ENCODE measurements around the gene CMSS1.
"Not testable (repeated sequence)": the region's sequence is repeated elsewhere in the genome, so short reads cannot be mapped to it uniquely, and the experiment has no call there.

Gene CMSS1

DNA sequence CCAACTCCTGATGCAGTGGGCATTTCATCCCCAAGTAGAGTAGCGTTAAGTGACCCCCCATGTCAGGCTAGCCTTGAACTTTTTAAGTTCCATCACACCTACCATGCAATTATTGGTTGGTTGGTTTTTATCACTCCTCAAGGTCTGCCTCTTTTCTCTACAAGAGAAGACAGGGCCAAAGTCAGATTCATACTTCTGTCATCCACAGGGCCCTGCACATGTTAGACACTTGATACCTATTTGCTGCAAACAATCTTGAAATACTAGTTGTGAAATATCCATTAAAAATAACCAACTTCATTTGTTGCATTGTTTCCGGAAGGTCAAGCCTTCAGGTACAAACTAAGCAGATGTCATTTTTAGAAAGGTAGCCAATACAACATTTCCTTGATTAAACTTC, 1.2 kb downstream of the CMSS1 start:
- no peak for DNase-seq (ENCODE audit: low read depth)

DNA sequence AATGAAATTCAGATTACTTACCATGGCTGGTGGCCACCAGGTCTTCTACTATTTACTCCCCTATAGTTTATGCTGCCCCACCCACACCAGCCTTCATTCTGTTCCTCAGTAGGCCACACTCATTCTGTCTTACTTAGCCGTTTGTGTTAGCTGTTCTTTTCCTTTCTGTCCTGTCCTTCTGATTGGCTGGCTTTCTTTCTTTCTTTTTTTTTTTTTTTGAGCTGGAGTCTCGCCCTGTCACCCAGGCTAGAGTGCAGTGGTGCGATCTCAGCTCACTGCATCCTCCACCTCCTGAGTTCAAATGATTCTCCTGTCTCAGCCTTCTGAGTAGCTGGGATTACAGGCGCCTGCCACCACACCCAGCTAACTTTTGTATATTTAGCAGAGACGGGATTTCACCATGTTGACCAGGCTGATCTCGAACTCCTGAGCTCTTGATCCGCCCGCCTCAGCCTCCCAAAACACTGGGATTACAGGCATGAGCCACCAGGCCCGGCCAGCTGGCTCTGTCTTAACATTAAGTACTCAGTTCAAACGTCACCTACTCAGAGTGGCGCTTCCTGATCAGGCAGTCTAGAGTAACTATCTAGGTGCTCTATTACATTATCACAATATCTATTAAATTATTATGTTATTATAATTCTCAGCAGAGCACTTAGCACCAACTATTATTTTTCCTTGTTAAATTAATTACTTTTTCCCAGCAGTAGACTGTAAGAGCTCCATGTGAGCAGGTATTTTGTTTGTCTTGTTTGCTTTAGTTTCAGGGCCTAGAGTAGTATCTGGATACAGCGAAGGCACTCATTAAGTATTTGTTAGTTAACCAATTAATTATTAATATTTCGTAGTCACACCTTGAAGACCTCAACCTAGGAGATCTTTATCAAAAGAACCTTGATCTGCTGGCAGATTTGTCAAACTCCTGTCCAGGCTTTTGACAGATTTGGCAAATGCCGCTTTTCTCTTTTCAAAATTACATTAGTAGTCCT, 6.4 kb downstream of the CMSS1 start:
- DNase-seq (ENCODE audit: low read depth), result no peak

DNA sequence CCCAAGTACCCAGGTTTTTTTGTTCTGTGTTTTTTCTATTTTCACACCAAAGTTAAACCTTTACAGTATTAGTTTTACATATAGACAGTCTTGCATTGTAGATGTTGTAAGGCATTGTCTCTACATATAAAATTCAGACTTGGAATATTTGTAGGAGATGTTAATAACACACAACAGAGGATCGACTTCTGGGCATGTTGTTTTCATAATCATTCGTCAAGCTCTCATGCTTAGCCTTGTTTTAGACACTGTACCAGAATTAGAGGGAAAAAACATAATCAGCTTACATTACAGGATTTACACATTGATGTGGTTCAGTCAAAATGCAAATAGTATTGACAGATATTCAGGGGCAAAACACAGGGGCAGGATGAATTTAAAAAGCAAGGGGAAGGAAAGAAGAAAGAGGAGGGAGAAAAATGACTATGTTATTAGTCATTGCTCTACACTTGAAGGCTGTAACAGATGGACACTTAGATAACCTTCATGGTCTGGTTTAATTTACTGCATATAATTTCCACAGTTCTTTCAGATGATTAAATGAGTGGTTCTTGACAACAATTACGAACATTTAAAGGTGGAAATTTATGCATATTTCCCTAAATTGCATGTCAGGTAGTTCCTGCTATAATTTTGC, 7.5 kb downstream of the CMSS1 start:
- DNase-seq (ENCODE audit: low read depth), result no peak

DNA sequence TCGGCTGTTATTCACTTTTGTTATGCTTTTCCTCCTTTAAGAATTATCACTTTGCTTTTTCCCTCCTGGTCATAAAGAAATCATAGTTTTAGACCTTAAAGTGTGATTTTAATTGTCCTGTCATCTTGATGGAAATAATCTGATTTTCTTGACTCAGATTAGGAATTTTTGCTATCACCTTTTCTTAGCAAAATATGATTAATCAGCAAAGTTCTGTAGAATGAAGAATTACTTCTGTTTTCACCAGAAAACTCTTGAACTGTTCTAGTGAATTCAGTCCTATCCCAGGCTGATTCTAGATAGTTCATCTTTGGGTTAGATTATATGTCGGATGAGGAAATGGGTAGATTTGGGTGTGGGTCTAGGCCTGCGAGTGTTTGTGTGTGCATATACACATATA, 12.2 kb downstream of the CMSS1 start:
- no peak for DNase-seq (ENCODE audit: low read depth)

DNA sequence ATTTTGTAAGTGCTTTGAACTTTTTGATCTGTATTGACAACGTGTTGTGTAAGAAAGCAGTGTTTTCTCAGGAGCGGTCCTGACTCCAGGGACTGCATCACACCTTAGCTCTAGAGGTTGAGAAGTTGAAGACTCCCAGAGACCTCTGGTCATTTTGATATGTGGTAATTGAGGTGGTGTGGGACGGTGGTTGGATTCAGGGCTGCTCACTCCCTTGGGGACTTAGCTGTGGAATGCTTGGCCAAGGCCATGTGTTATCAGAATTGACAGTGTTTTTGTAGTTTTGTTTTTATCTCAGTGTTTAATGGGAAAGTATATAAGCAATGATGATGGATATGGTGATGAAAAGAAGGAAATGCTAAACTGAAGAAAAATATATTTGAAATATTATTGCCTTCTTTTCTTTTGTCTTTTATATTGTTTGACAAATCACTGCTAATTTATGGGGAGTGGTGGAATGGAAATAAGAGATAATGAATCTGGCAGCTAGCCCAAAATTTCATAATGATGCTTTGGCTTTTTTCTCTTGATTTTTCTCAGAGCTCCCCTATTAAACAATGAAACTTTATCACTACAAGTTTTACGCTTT, 16.0 kb downstream of the CMSS1 start:
- DNase-seq (ENCODE audit: low read depth), result no peak

DNA sequence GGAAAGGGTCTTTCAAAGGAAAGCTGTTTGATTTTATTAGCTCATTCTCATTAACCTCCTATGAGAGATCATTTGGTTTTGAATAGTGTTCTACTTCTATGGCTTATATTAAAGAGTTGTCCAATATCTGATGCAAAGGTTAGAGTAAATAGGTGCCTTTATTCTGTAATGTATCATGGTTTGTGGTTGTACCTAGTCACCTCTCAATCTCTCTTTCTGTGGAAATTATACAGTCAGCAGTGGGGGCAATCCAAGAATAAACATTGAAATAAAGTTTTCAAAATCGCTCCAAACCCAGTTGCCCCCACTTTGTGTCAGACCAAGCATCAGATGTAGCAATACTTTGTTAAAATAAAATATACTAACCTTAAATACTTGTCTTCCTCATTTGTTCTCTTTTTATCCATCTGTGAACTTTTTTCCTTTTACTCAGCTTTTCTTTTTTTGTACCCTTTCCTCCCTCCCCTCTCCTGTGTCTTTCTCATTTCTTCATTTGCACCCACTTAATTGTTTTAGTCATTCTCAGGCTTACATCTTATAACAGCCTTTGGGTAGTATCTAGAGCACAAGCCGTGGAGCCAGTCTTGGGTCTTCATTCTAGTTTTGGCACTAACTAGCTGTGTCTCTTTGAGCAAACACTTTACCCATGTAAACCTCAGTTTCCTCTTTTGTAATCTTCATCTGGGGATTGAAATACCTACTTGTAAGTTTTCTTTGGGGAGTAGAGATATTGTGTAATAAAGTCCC, 16.7 kb downstream of the CMSS1 start:
- DNase-seq (ENCODE audit: low read depth), result no peak

DNA sequence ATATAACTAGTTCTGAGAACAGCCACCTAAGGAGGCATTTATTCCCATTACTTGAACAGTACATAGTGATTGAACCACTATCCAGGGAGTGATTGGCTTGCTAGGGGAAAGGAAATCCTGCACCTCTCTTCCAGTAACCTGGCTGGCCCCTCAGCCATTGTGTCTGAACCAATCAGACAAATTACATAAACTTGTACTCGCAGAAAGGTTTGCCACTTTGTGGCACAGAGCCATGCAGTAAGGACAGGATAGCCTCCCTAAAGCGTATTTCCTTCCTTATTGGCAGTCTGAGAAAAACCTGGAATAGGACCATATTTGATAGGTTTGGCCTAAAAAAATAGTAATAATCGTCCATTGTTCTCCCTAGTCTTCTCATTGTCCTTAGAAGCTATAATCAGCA, 19.0 kb downstream of the CMSS1 start:
- DNase-seq (ENCODE audit: low read depth), result no peak

DNA sequence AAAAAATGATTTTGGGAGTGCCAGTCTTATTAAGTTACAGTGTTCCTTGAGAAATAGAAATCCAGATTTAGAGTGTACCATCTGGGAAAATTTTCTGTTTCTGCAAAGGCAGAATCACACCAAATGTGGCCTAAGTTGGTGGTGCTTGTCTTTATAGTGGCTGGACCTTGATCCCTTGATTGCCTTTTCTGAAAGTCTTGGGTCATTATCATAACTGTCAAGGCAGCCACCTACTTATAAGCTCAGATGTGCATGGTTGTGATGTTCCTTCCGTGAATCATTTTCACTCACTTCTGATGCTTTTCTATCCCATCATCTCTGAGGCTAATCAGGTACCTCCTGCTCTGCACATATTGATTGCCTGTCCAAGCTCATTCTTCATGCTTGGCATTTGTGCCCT, 20.1 kb downstream of the CMSS1 start:
- DNase-seq (ENCODE audit: low read depth), result no peak

DNA sequence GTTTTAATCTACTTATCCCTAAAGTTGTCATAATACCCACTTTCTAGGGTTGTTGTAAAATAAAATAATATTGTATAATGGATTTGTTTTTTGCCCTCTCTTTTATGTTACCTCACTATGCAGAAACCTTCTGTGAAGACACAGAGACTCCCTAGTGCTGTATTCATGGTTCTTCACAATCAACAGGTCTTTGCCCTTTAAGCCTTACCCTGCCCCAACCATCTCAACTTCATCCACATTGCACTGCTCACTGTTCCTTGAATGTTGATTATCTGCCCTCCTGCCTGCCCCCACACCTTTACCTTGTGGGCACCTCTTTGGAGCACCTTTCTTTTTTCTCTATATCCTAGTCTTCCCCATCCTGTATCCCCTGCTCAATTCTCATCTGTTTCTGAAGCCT, 21.1 kb downstream of the CMSS1 start:
- no peak for DNase-seq (ENCODE audit: low read depth)

DNA sequence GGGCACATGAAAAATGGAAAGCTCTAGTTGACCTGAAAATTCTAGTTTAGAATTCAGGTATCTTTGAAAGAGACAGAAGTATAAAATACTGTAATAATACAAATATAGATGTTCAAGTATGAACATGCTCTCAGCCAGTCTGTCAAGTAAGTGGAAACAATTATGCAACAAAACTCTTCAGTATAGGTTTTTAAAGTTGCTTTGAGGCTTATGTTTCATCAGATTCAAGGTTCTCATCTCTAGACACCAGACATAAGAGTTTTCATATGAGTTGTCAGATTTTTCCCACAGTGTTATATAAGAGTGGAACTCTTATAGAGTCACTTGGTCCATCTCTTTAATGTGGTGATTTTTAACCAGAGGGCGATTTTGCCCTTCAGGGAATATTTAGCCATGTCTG, 22.0 kb downstream of the CMSS1 start:
- DNase-seq (ENCODE audit: low read depth), result no peak

DNA sequence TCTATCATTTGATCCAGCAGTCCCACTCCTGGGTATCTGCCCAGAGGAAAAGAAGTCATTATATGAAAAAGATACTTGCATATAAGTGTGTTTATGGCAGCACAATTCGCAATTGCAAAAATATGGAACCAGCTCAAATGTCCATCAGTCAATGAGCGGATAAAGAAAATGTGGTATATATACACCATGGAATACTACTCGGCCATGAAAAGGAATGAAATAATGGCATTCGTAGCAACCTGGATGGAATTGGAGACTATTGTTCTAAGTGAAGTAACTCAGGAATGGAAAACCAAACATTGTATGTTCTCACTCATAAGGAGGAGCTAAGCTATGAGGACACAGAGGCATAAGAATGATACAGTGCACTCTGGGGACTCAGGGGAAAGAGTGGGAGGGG, 24.3 kb downstream of the CMSS1 start:
- DNase-seq (ENCODE audit: low read depth), result not testable (repeated sequence)

DNA sequence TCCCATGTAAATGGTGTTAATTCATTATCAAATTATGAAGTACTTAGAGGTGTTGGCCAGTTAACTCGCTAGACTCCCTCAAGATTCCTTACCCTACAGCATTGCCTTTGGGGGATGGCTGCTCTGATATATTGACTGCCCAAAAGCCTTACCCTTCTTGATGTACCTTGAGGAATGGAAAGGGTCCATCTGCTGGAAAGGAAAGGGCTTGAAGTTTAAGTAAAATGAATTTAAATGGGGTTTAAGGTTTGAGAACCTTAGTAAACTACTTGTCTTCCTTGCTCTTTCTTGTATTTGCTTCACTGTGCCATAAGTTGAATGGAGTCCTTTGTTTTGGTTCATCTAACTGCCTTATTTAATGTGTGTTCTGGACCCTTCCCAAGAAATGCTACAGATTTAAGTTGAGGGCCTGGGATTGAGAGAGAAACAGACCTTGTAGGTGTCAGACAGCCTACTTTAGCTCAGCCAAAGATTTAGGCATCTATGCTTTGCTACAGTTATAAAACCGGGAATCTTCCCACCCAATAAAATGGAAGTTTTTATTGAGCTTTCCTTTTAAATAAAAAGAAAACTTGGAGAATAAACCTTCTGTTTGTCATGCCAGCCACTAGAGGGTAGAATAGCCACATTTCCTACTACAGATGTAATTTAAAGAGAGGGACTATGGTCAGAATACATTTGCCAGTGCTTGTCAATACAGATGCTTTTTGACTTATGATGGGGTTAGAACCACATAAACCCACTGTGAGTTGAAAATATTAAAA, 25.3 kb downstream of the CMSS1 start:
- DNase-seq (ENCODE audit: low read depth), result no peak

DNA sequence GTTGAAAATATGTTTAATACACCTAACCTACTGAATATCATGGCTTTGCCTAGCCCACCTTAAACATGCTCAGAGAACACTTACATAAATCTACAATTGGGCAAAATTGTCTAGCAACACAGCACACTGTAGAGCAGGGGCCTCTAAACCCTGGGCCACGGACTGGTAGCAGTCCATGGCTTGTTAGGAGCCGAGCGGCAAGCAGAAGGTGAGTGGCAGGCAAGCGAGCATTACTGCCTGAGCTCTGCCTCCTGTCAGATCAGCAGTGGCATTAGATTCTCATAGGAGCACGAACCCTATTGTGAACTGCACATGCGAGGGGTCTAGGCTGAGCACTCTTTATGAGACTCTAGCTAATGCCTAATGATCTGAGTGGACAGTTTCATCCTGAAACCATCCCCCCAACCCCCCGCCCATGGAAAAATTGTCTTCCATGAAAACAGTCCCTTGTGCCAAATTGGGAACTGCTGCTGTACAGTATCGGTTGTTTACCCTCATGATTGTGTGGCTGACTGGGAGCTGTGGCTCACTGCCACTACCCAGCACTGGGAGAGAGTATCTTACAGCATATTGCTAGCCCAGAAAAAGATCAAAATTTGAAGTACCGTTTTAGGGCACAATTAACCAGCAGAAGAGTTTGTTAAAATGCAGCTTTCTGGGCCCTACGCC, 26.1 kb downstream of the CMSS1 start:
- DNase-seq (ENCODE audit: low read depth), result no peak

DNA sequence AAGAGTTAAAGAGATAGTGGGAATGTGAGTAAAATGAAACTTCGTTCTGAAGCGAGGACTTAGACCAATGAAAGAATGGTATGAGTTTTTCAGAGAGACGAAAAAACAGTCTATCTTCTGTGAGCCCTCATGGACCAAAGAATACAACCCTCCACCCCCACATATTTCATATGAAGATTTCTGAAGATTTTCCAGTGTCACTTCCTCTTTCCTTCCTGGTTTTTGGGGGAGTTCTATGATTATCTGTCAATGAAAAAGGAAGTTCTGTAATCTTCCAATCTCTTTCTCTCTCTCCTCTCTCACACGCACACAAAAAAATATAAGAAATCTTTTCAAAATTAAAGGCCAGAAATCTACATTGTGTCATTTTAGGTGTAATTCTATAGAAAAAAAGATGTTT, 27.7 kb downstream of the CMSS1 start:
- no peak for DNase-seq (ENCODE audit: low read depth)

DNA sequence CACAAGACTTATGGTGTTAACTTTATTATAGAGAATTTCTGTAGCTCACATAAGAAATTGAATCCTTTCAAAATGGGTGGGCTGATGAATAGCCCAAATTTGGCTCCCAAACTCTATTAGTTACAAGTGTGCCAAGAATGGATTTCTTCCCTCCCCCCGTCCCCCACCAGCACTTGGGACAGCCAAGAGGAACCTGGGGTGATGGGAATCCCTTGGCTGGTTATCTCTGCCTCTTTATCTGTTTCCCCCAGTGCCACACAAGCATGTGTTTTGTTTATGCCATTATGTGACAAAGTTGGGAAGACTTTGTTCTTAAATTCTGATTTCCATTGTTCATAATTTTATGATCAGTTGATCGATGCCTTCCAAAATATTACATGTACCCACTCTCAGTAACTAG, 28.3 kb downstream of the CMSS1 start:
- no peak for DNase-seq (ENCODE audit: low read depth)

DNA sequence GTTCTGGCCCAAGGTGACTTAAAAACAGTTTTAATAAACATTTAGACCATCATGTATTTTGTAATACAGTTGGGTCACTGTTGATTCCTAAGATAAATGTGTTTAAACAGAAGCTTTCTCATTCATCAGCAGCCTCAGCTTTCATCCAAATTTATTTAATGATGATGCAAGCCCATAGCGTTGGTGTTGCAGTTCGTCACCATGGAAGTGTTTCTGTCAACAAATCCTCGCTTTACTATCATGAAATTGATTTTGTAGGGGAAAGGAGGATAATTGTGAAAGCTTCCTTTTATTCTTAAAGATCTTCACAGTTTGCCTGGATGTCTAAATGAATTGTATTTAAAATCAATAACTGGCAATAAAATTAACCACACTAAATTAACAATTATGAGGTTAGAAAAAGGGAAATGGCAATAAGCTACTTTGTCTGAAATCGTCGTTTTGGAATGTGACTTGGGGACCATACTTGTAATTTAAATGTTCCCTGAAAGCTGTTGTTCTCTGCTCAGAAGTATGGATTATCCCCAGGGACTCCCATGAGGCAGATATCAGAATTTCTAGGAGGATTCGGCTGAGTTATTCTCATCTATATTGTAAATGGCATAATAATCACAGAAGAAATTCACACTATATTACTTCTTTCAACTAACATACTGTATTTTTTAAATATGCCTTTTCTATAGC, 29.0 kb downstream of the CMSS1 start:
- no peak for DNase-seq (ENCODE audit: low read depth)

DNA sequence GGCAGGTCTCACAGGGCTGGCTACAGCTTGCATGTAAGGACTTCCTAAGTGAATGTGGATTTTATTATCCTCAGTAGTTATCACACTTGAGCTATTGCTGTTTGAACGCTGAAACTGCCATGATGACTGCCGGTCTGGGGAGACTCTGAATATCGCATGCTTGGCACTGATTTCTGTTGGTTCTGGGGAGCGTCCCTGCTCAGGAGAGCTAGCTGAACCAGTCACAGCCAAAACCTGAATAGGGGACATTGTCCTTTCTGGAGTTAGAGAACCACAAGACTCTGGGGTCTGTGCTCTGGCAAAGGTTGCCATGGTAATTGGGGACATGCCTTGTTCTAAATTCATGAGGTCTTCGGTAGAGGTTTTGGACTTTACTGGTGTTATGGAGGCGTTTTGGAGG, 30.8 kb downstream of the CMSS1 start:
- no peak for DNase-seq (ENCODE audit: low read depth)

DNA sequence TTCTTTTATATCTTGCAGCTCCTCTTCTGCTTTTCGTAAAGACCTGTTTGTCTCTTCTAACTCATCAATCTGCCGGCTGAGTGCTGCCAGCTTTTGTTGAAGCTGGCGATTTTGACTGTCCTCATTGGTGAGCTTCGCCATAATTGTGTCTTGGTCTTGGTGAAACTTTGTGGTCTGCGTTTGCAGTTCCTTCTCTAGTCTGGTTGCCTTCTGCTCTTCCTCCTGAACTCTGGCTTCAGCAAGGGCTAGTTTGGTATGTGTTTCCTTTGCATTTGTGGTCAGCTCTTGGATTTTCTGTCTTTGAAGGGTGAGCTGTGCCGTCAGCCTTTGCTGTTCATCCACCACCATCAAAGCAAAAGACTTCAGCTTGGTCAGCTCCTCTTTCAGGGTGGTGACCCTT, 32.9 kb downstream of the CMSS1 start:
- DNase-seq (ENCODE audit: low read depth), result no peak

DNA sequence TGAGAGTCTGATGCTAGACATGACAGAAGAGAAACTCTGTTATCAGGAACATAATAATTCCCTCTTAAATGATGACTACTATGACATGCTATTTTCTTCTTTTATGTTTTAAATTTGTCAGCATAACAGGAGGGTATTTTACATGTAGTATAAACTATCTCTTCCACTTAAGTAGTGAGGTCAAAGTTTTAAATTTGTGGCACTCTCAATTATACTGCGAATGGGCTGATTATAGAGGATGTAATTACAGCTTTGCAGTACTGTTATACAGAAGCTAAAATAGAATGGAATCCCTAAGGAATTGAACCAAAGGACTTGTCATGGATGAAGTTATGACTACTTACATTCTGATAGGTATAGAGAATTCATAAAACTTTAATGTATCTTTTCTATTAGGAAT, 34.3 kb downstream of the CMSS1 start:
- DNase-seq (ENCODE audit: low read depth), result no peak

DNA sequence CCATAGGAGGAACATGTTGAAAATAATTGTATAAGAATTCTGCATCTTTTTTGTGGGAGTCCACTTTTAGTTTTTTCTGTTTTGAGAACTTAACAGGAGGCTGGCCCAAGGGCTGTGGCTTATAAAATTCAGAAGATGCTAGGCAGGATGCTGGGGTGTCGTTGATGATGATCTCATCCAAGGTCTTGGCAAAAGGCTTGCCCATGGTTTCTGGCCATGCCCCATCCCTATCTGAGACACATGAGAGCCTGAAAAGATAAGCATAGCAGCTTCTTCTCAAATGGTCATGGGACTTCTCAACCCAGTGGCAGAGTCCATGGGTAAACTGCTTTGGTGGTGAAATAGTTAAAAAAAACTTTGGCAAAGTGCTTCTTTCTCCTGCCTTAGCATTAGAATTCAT, 35.2 kb downstream of the CMSS1 start:
- DNase-seq (ENCODE audit: low read depth), result no peak
